Neural cell (in vitro differentiated cells): Measurements from ENCODE around the gene ZNF546.

Experiments
- EZH2 ChIP-seq: fragments of 200-600, 300-800 bp; shearing (Covaris generic), sonication (generic); IDR thresholded peaks from 2 replicates; pipeline ENCODE4 v1.6.1; 2014; ENCODE audit warnings: antibody characterized with exemption, low read length, borderline replicate concordance, mild to moderate bottlenecking; ENCODE audit not compliant: insufficient read depth, poor library complexity, severe bottlenecking
- POLR2AphosphoS5 ChIP-seq: IDR thresholded peaks from 2 replicates; pipeline ENCODE4 v1.6.1; 2012
- REST ChIP-seq: IDR thresholded peaks from 2 replicates; pipeline ENCODE4 v1.6.1; 2012; ENCODE audit warnings: borderline replicate concordance
- TF ChIP-seq, protein P1 (sequence below): fragments of 450-650 bp; IDR thresholded peaks from 2 replicates; pipeline ENCODE4 v1.5.1; 2014; ENCODE audit warnings: antibody characterized with exemption, mild to moderate bottlenecking, moderate library complexity; ENCODE audit not compliant: poor library complexity, severe bottlenecking

DNA sequence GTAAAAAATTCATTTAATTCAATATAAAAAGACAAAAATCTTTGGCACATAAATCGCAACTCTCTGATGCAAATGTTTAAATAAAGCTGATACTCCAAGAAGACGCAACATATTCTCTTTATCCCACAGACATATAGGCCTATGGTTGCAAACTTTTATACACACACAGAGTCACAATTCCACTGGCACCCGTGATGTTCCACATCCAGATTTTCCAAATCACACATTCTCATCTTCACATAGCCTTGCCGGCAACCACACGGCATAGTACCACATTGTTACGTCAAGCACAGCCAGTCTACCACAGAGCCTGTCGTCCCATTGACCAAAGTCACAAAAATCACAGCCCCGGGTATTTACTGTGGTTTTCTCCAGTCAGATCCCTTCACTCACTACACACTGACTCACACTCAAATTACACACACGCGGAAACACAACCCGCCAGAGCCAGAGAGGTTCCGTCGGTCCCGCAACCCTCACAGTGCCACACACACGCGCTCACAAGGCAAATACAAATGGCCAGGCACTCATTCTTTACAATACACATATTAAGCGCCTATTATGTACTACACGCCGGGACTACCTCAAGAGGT lies 546 bp upstream of the ZNF546 start:
- TF ChIP-seq EZH2 (no peak), REST (no peak), POLR2AphosphoS5 (no peak)
- TF ChIP-seq, protein P1, sequence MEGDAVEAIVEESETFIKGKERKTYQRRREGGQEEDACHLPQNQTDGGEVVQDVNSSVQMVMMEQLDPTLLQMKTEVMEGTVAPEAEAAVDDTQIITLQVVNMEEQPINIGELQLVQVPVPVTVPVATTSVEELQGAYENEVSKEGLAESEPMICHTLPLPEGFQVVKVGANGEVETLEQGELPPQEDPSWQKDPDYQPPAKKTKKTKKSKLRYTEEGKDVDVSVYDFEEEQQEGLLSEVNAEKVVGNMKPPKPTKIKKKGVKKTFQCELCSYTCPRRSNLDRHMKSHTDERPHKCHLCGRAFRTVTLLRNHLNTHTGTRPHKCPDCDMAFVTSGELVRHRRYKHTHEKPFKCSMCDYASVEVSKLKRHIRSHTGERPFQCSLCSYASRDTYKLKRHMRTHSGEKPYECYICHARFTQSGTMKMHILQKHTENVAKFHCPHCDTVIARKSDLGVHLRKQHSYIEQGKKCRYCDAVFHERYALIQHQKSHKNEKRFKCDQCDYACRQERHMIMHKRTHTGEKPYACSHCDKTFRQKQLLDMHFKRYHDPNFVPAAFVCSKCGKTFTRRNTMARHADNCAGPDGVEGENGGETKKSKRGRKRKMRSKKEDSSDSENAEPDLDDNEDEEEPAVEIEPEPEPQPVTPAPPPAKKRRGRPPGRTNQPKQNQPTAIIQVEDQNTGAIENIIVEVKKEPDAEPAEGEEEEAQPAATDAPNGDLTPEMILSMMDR, result no peak
